Measurements from ENCODE around the gene PI4K2A. TPM values are rescaled to one million over a fixed set of nuclear protein-coding genes. Genes with fewer than 3 reads are reported as not detected.

Gene PI4K2A
- polyA plus RNA-seq, 1 donor from 2014 or later = 14.4 TPM

GRCh38 chr10:97707134-97707861, 66.8 kb downstream of the PI4K2A start:
- no peaks in the 10 kb centered on the region for H3K9me3 ChIP-seq (ENCODE audit: low read length)
- H3K79me2 ChIP-seq (replicated peaks; ENCODE audit: insufficient read depth, low read length) = no peaks in the 10 kb centered on the region
- H3K9me2 ChIP-seq (ENCODE audit: insufficient read depth, low read length) = no peaks in the 10 kb centered on the region
- H4K20me1 ChIP-seq (ENCODE audit: insufficient read depth) = no peaks in the 10 kb centered on the region
- H3K4me2 ChIP-seq (ENCODE audit: low read length) = no peak overlapping the region
- H3K27ac ChIP-seq (ENCODE audit: low read length) = no peak overlapping the region
- H2AFZ ChIP-seq (ENCODE audit: low read depth, low read length) = no peak overlapping the region
- no peaks in the 10 kb centered on the region for H3F3A ChIP-seq (ENCODE audit: insufficient read depth, low read length, poor library complexity, severe bottlenecking)
- no peak overlapping the region for H3K4me3 ChIP-seq (ENCODE audit: low read length)
- TF ChIP-seq RAD21 (conservative IDR thresholded peaks at IDR 0.05) (no peak), CTCF (IDR thresholded peaks at IDR 0.05; ENCODE audit: poor library complexity, severe bottlenecking) (no peak), POLR2AphosphoS5 (IDR thresholded peaks at IDR 0.05) (no peak), REST (IDR thresholded peaks at IDR 0.05; ENCODE audit: borderline replicate concordance) (no peak), EP300 (conservative IDR thresholded peaks at IDR 0.05; ENCODE audit: poor library complexity, severe bottlenecking) (no peak), EZH2 (IDR thresholded peaks at IDR 0.05; ENCODE audit: borderline replicate concordance, insufficient read depth, low read length, poor library complexity, severe bottlenecking) (no peak), SMC3 (conservative IDR thresholded peaks at IDR 0.05; ENCODE audit: poor library complexity) (no peak), TAF1 (IDR thresholded peaks at IDR 0.05; ENCODE audit: low read depth) (no peak), MXI1 (conservative IDR thresholded peaks at IDR 0.05; ENCODE audit: poor library complexity, severe bottlenecking) (no peak)
- H3K27me3 ChIP-seq (ENCODE audit: insufficient read depth, low read depth, low read length) = no peaks in the 10 kb centered on the region
- no peaks in the 10 kb centered on the region for H3K36me3 ChIP-seq (ENCODE audit: insufficient read depth, low read length)
- H3K9ac ChIP-seq (ENCODE audit: low read length) = no peak overlapping the region

GRCh38 chr10:97708167-97708566, 67.7 kb downstream of the PI4K2A start:
- no peaks in the 10 kb centered on the region for H3K79me2 ChIP-seq (replicated peaks; ENCODE audit: insufficient read depth, low read length)
- H3F3A ChIP-seq (ENCODE audit: insufficient read depth, low read length, poor library complexity, severe bottlenecking) = no peaks in the 10 kb centered on the region
- no peak overlapping the region for H3K4me2 ChIP-seq (ENCODE audit: low read length)
- H3K27ac ChIP-seq (ENCODE audit: low read length) = no peak overlapping the region
- H3K27me3 ChIP-seq (ENCODE audit: insufficient read depth, low read depth, low read length) = peaks cover 3% of the 10 kb centered on the region
- H2AFZ ChIP-seq (ENCODE audit: low read depth, low read length) = no peak overlapping the region
- no peaks in the 10 kb centered on the region for H4K20me1 ChIP-seq (ENCODE audit: insufficient read depth)
- no peak overlapping the region for H3K4me3 ChIP-seq (ENCODE audit: low read length)
- TF ChIP-seq RAD21 (conservative IDR thresholded peaks at IDR 0.05) (no peak), REST (IDR thresholded peaks at IDR 0.05; ENCODE audit: borderline replicate concordance) (no peak), TAF1 (IDR thresholded peaks at IDR 0.05; ENCODE audit: low read depth) (no peak), EP300 (conservative IDR thresholded peaks at IDR 0.05; ENCODE audit: poor library complexity, severe bottlenecking) (no peak), CTCF (IDR thresholded peaks at IDR 0.05; ENCODE audit: poor library complexity, severe bottlenecking) (no peak), POLR2AphosphoS5 (IDR thresholded peaks at IDR 0.05) (no peak)
- no peaks in the 10 kb centered on the region for H3K9me2 ChIP-seq (ENCODE audit: insufficient read depth, low read length)
- no peak overlapping the region for H3K9ac ChIP-seq (ENCODE audit: low read length)
- H3K36me3 ChIP-seq (ENCODE audit: insufficient read depth, low read length) = no peaks in the 10 kb centered on the region
- no peaks in the 10 kb centered on the region for H3K9me3 ChIP-seq (ENCODE audit: low read length)

Data from neural cell (in vitro differentiated cells).